Inflammatory macrophage treated with lipopolysaccharide for 4 hours (primary cell): ENCODE data around the gene SKIC8.

Experiments
- DNase-seq: peaks from one replicate; pipeline ENCODE4 v3.0.0-alpha.2; 2020

Gene SKIC8

GRCh38 chr15:78321786-78322185, 22.4 kb upstream of the SKIC8 start:
- DNase-seq, result no peak

GRCh38 chr15:78321041-78321570, 21.7 kb upstream of the SKIC8 start:
- no peak for DNase-seq

GRCh38 chr15:78320183-78320582, 20.8 kb upstream of the SKIC8 start:
- no peak for DNase-seq

- DNase-seq, result no peak
Observed at GRCh38 chr15:78319588-78319987, 20.2 kb upstream of the SKIC8 start.

GRCh38 chr15:78317145-78317836, 17.9 kb upstream of the SKIC8 start:
- DNase-seq, result no peak

- no peak for DNase-seq
Observed at GRCh38 chr15:78316283-78317083, 17.1 kb upstream of the SKIC8 start.

GRCh38 chr15:78315686-78316282, 16.4 kb upstream of the SKIC8 start:
- no peak for DNase-seq

- no peak for DNase-seq
Observed at GRCh38 chr15:78314181-78314581, 14.8 kb upstream of the SKIC8 start.

- no peak for DNase-seq
Observed at GRCh38 chr15:78313383-78313782, 14.0 kb upstream of the SKIC8 start.

GRCh38 chr15:78312957-78313356, 13.5 kb upstream of the SKIC8 start:
- DNase-seq, result no peak

- no peak for DNase-seq
Observed at GRCh38 chr15:78312536-78312935, 13.1 kb upstream of the SKIC8 start.

GRCh38 chr15:78311292-78311691, 11.9 kb upstream of the SKIC8 start:
- DNase-seq, result no peak

GRCh38 chr15:78308422-78309032, 9.1 kb upstream of the SKIC8 start:
- DNase-seq, result peak; percentile 58

GRCh38 chr15:78307976-78308375, 8.6 kb upstream of the SKIC8 start:
- DNase-seq, result peak; percentile 65

GRCh38 chr15:78306176-78306774, 6.9 kb upstream of the SKIC8 start:
- DNase-seq, result no peak

GRCh38 chr15:78304216-78305066, 5.0 kb upstream of the SKIC8 start:
- no peak for DNase-seq

- DNase-seq, result peak; percentile 87
Observed at GRCh38 chr15:78302579-78303312, 3.3 kb upstream of the SKIC8 start.

GRCh38 chr15:78301828-78302227, 2.4 kb upstream of the SKIC8 start:
- DNase-seq, result peak; percentile 71

GRCh38 chr15:78301326-78301725, 1.9 kb upstream of the SKIC8 start:
- DNase-seq, result peak; percentile 31

GRCh38 chr15:78292219-78292618, 7.2 kb downstream of the SKIC8 start:
- no peak for DNase-seq

GRCh38 chr15:78291698-78292097, 7.7 kb downstream of the SKIC8 start:
- DNase-seq, result no peak
